Gastrocnemius medialis (tissue), 4 donors: Measurements from ENCODE around the gene SH2D5. TPM values are rescaled to one million over a fixed set of nuclear protein-coding genes. Genes with fewer than 3 reads are reported as not detected.

Experiments used
- ATAC-seq, 2 donors: fragments of 150-250 bp; one replicate each; pipeline ENCODE4 v1.9.1; 2016
- DNase-seq, 2 donors: peaks; one replicate each; pipeline ENCODE4 v3.0.0-alpha.2; 2019
- H3K27ac ChIP-seq, 4 donors: fragments of 200-600 bp; sonication (generic); 1 replicate in 1 of 4; 2 replicates in 3 of 4; pipeline ENCODE4 v1.5.1; 2016 to 2018; ENCODE audit warnings: mild to moderate bottlenecking in 2 of 4, moderate library complexity in 1 of 4
- H3K27me3 ChIP-seq, 3 donors: fragments of 200-600 bp; sonication (generic) in 2 of 3; 1 replicate in 1 of 3; 2 replicates in 2 of 3; pipeline versions ENCODE4 v1.5.1 to v1.6.0; 2016 to 2019; ENCODE audit warnings: mild to moderate bottlenecking in 1 of 3, moderate library complexity in 1 of 3
- H3K36me3 ChIP-seq, 2 donors: fragments of 200-600 bp; sonication (generic) in 1 of 2; one replicate each; pipeline ENCODE4 v1.5.1; 2017 to 2018
- H3K4me1 ChIP-seq, 2 donors: fragments of 200-600 bp; sonication (generic) in 1 of 2; one replicate each; pipeline ENCODE4 v1.5.1; 2016 to 2017; ENCODE audit warnings: mild to moderate bottlenecking in 2 of 2
- H3K4me3 ChIP-seq, 4 donors: fragments of 200-600 bp; sonication (generic) in 3 of 4; 1 replicate in 1 of 4; 2 replicates in 3 of 4; pipeline ENCODE4 v1.5.1; 2016 to 2019; ENCODE audit warnings: mild to moderate bottlenecking in 2 of 4
- H3K9me3 ChIP-seq, 3 donors: fragments of 200-600 bp; sonication (generic) in 2 of 3; 1 replicate in 1 of 3; 2 replicates in 2 of 3; pipeline ENCODE4 v1.5.1; 2016 to 2019
- POLR2A ChIP-seq, 2 donors: fragments of 450-650 bp; IDR thresholded peaks; one replicate each; pipeline ENCODE4 v1.6.1; 2017; ENCODE audit warnings: antibody characterized with exemption in 2 of 2, mild to moderate bottlenecking in 2 of 2, moderate library complexity in 2 of 2
- in situ Hi-C, 4 donors: fragments of 200-750 bp; cut with MboI; loops; one replicate each; pipeline versions ENCODE4 v1.15.0 to v1.8.0; 2017; ENCODE audit warnings: low sequenced_read_pairs in 4 of 4
- intact Hi-C: fragments of 100-400 bp; cut with DNase I; formaldehyde crosslinking; loops from one replicate; pipeline ENCODE4 v1.15.1; 2023; ENCODE audit warnings: low total_unique reads
- total RNA-seq, 4 donors: library from RNA; depleted of rRNA; stranded (reverse); fragments of >200 nt; gene quantifications; one replicate each; pipeline versions ENCODE4 v1.1.0 to v1.2.3, GENCODE V29; 2016
- TF ChIP-seq, protein P1 (sequence below), 5 experiments: fragments of 450-650 bp in 3 of 5; fragments of 200-600 bp in 2 of 5; sonication (generic) in 2 of 5; IDR thresholded peaks in 4 of 5; conservative IDR thresholded peaks in 1 of 5; 1 replicate in 4 of 5; 2 replicates in 1 of 5; pipeline ENCODE4 v1.5.1; 2016 to 2019; ENCODE audit warnings: antibody characterized with exemption in 5 of 5, mild to moderate bottlenecking in 3 of 5, moderate library complexity in 3 of 5

Gene SH2D5
- under 1 TPM in 1 of 4 donors, not detected in 3; 0.53 TPM for total RNA-seq

DNA sequence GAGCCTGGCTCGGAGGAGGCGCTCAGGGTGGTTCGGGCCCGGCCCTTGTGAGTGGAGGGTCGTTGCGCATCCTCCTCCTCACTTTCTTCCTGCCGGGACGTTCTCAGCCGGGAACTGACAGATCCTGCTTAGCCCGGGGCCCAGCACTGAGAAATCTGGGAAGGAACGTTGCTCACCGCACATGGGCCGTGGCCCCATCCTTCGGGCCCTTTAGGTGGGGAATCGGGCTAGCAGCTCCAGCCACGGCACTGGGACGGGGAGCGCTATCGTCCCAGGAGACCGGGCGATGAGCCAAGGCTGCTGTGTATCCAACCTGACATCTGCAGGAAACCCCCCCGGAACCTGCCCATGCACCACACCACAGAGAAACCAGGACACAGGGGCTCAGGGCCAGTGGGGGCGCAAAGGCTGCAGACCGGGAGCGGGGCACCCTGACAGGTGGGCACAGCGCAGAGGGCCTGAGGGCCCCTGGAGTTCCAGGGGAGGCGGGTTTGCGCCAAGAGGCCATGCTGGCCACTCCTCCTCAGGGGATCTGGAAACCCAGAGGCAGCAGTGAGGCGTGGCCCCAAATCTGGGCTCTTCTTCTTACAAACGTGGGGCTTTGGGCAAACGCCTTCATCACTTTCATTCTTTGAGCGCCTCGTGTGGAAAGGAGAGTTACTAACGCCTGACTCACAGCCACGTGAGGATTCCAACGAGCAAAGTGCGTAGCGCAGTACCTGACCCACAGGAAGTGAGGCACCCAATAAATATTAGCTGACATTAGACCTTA is at the start of gene SH2D5:
SH2D5 (minus strand) TSS at position 116 of the 772 bp plus-strand sequence. CDS start 4,659 bp downstream, outside the sequence.
- TF ChIP-seq, protein P1, sequence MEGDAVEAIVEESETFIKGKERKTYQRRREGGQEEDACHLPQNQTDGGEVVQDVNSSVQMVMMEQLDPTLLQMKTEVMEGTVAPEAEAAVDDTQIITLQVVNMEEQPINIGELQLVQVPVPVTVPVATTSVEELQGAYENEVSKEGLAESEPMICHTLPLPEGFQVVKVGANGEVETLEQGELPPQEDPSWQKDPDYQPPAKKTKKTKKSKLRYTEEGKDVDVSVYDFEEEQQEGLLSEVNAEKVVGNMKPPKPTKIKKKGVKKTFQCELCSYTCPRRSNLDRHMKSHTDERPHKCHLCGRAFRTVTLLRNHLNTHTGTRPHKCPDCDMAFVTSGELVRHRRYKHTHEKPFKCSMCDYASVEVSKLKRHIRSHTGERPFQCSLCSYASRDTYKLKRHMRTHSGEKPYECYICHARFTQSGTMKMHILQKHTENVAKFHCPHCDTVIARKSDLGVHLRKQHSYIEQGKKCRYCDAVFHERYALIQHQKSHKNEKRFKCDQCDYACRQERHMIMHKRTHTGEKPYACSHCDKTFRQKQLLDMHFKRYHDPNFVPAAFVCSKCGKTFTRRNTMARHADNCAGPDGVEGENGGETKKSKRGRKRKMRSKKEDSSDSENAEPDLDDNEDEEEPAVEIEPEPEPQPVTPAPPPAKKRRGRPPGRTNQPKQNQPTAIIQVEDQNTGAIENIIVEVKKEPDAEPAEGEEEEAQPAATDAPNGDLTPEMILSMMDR (IDR thresholded peaks at IDR 0.05 in 4 of 5, conservative IDR thresholded peaks at IDR 0.05 in 1 of 5), result peak in 4 of 5 experiments; percentile 17 to 42 (median 24)
- no peak for TF ChIP-seq POLR2A (IDR thresholded peaks at IDR 0.05)
- H3K4me1 ChIP-seq, result peaks cover 8 to 15% of the 10 kb centered on the region in 2 donors
- H3K36me3 ChIP-seq, result peaks cover 0 to 9% of the 10 kb centered on the region in 2 donors
- in situ Hi-C loops, result no loop called here
- peaks cover 0 to 13% (median 7%) of the 10 kb centered on the region in 3 donors for H3K27me3 ChIP-seq
- peak within 1 kb of the TSS; percentile 55 to 62 (median 58) for H3K4me3 ChIP-seq
- intact Hi-C loops, result loop anchor here (1.0 to 5.0 kb wide), 3 partner anchors 35 to 210 kb away; partner anchors contain the start of gene HP1BP3
- ATAC-seq (peak; percentile 85 to 87), DNase-seq (peak; percentile 64 to 77)
- H3K9me3 ChIP-seq, result no peaks in the 10 kb centered on the region
- peak within 1 kb of the TSS in 3 of 4 donors; percentile 26 to 59 (median 52) for H3K27ac ChIP-seq

DNA sequence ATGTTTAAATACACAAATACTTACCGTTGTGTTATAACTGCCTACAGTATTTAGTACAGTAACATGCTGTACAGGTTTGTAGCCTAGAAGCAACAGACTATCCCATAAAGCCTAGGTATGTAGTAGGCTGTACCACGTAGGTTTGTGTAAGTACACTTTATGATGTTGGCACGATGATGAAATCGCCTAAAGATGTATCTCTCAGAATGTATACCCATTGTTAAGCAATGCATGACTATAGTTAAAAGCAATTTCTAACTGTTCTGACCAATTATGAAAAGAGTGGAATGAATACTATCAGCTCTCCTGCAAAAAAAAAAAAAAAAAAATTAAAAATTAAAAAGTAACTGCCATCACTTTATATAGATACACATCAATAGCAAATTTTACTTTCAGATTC is 43.2 kb upstream of the SH2D5 start:
- Histone ChIP-seq H3K27me3 (no peaks in the 10 kb centered on the region), H3K9me3 (no peaks in the 10 kb centered on the region), H3K4me1 (peaks cover 34 to 39% of the 10 kb centered on the region in 2 donors), H3K36me3 (peaks cover 0 to 88% of the 10 kb centered on the region in 2 donors), H3K4me3 (no peak overlapping the region), H3K27ac (no peak overlapping the region)
- no peak for ATAC-seq
- in situ Hi-C loops (no loop called here), intact Hi-C loops (no loop called here)
- TF ChIP-seq, protein P1 (IDR thresholded peaks at IDR 0.05 in 4 of 5, conservative IDR thresholded peaks at IDR 0.05 in 1 of 5), result no peak
- TF ChIP-seq POLR2A (IDR thresholded peaks at IDR 0.05), result no peak
- DNase-seq, result no peak

DNA sequence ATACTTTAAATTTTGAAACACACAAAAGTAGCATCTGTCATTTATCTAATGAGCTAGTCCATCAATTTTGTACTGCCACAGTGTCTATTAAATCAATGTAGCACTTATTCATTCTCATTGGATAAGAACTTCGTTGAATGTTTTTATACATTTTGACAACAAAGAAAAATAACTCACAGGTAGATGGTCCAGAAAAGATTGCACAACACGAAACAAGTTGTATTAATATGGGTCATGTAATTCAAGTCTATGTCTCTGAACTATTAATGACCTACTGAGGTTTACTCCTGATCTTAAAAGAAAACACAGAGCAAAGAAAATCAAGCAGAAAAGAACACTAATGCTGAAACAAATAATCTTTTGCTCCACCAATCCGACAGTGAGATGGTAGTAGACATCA is 39.3 kb upstream of the SH2D5 start:
- intact Hi-C loops (no loop called here), in situ Hi-C loops (loop anchor here in 1 of 4 donors (25.0 kb wide), 1 partner anchor 1609 kb away; no protein-coding TSS in a partner anchor)
- Histone ChIP-seq H3K27ac (no peak overlapping the region), H3K9me3 (no peaks in the 10 kb centered on the region), H3K27me3 (no peaks in the 10 kb centered on the region), H3K4me1 (peaks cover 30 to 35% of the 10 kb centered on the region in 2 donors), H3K36me3 (peaks cover 0 to 89% of the 10 kb centered on the region in 2 donors), H3K4me3 (no peak overlapping the region)
- ATAC-seq (no peak), DNase-seq (no peak)
- TF ChIP-seq, protein P1 (IDR thresholded peaks at IDR 0.05 in 4 of 5, conservative IDR thresholded peaks at IDR 0.05 in 1 of 5), result no peak
- no peak for TF ChIP-seq POLR2A (IDR thresholded peaks at IDR 0.05)

DNA sequence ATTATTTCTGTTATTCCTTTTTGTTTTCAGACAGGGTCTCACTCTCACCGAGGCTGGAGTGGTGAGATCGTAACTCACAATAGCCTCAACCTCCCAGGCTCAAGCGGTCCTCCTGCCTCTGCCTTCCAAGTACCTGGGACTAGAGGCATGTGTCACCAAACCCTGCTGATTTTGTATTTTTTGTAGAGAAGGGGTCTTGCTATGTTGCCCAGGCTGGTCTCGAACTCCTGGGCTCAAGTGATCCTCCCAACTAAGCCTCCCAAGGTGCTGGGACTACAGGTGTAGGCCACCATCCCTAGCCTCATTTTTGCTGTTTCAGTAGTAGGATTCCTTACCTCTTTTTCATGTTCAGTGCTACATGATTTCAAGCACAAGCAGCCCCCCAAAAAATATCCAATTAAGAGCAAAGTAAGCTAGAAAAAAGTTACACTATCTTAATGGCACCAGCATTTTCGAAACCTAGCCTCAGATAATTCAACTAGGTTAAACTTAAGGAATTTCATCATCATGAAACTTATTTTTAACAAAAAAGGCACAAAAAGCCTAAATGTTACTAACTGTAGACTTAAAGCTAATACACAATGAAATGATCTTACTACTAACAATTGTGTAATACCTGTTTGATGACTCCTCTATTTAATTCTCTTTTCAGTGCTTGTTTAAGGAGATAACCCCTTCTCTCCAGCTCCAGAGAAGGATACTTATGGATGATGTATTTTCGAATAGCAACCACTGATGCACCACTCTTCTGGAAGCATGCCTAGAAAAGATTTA is 38.0 kb upstream of the SH2D5 start:
- DNase-seq (no peak), ATAC-seq (no peak)
- Histone ChIP-seq H3K36me3 (peaks cover 0 to 90% of the 10 kb centered on the region in 2 donors), H3K27me3 (no peaks in the 10 kb centered on the region), H3K9me3 (no peaks in the 10 kb centered on the region), H3K27ac (no peak overlapping the region), H3K4me1 (peaks cover 25 to 30% of the 10 kb centered on the region in 2 donors), H3K4me3 (no peak overlapping the region)
- TF ChIP-seq POLR2A (IDR thresholded peaks at IDR 0.05), result no peak
- TF ChIP-seq, protein P1 (IDR thresholded peaks at IDR 0.05 in 4 of 5, conservative IDR thresholded peaks at IDR 0.05 in 1 of 5), result no peak
- intact Hi-C loops, result no loop called here
- in situ Hi-C loops, result loop anchor here in 1 of 4 donors (25.0 kb wide), 1 partner anchor 1608 kb away; no protein-coding TSS in a partner anchor
